Epithelial cell of esophagus (primary cell): Measurements from ENCODE around the gene ZBTB37.
A peak's percentile ranks its signal among the peaks of the same experiment; 100 is the strongest.

Experiments used
- DNase-seq: peaks from one replicate; pipeline ENCODE4 v3.0.0; 2010; ENCODE audit warnings: low read depth
- H3K4me3 ChIP-seq: 2 replicates; pipeline ENCODE4 v1.5.1; 2011; ENCODE audit warnings: mild to moderate bottlenecking, low read length, control low read depth
- TF ChIP-seq, protein P1 (sequence below): IDR thresholded peaks from 2 replicates; pipeline ENCODE4 v1.5.1; 2011; ENCODE audit warnings: low read depth, mild to moderate bottlenecking, low read length, control low read depth, inconsistent platforms; ENCODE audit not compliant: insufficient read depth; ENCODE audit errors: missing control alignments

Gene ZBTB37

DNA sequence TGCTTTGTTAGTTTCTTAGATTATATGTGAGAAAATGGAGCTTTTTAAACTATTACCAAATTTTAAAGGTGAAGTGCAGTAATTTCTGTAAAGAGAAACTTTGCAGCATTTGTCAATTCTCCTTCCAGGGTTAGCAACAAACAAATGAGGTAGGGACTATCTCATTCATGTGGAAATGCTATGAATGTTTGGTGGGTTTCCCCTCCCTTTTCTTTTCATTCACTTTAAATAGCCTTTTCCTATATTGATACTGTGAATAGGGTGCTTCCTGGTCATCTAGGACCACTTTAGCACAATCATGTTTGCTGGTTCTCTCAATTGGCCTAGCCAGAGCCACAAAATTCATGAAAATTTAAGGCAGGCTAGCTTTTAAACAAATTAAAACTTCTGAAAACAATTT is 20.6 kb downstream of the ZBTB37 start:
- TF ChIP-seq, protein P1, sequence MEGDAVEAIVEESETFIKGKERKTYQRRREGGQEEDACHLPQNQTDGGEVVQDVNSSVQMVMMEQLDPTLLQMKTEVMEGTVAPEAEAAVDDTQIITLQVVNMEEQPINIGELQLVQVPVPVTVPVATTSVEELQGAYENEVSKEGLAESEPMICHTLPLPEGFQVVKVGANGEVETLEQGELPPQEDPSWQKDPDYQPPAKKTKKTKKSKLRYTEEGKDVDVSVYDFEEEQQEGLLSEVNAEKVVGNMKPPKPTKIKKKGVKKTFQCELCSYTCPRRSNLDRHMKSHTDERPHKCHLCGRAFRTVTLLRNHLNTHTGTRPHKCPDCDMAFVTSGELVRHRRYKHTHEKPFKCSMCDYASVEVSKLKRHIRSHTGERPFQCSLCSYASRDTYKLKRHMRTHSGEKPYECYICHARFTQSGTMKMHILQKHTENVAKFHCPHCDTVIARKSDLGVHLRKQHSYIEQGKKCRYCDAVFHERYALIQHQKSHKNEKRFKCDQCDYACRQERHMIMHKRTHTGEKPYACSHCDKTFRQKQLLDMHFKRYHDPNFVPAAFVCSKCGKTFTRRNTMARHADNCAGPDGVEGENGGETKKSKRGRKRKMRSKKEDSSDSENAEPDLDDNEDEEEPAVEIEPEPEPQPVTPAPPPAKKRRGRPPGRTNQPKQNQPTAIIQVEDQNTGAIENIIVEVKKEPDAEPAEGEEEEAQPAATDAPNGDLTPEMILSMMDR, result no peak
- no peak overlapping the region for H3K4me3 ChIP-seq

GRCh38 chr1:173889885-173890284 is 21.7 kb downstream of the ZBTB37 start:
- TF ChIP-seq, protein P1, result no peak
- no peak for DNase-seq
- H3K4me3 ChIP-seq, result no peak overlapping the region

More for the DNA sequence above, 20.6 kb downstream of the ZBTB37 start:
- no peak for DNase-seq

DNA sequence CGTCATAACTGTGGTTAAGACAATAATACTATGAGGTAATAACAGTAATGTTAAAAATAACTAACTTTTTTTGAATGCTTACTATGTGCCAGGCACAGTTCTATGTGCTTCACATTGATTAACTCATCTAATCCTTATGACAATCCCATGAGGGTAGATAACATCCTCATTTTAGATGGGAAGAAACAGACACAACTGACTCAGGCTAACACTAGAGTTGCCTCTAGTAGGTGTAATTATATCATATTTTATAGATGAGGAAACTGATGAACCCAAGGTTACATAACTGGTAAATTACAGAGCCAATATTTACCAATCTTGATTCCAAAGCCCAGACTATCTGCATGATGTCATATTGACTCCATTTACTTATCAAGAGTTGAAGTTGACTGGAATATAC is 25.4 kb downstream of the ZBTB37 start:
- TF ChIP-seq, protein P1, result no peak
- no peak overlapping the region for H3K4me3 ChIP-seq
- DNase-seq, result peak; percentile 43

- peak; percentile 78 for DNase-seq
- H3K4me3 ChIP-seq, result no peak overlapping the region
- TF ChIP-seq, protein P1, result no peak
Observed at GRCh38 chr1:173894189-173894588, 26.0 kb downstream of the ZBTB37 start.

DNA sequence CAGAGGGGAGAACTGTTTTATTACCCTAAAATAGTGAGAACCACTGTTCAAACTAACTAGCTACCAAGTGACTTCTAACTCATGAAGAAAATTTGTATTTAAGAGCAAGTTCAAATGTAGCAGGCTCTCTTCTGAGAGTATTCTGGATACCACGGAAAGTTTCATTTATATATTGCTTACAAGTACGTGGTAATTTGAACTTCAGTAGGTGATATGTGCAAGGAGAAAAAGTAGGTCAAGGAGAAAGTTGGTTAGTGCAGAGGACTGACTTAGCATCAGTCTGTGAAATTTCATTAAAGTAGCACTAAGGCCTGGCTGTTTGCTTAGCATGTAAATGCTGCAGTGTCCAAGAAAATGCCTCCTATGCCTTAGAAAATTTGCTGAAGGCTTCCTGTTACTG is 32.2 kb downstream of the ZBTB37 start:
- no peak overlapping the region for H3K4me3 ChIP-seq
- no peak for DNase-seq
- TF ChIP-seq, protein P1, result no peak

- no peak overlapping the region for H3K4me3 ChIP-seq
- TF ChIP-seq, protein P1, result no peak
- DNase-seq, result no peak
Observed at GRCh38 chr1:173900992-173901391, 32.8 kb downstream of the ZBTB37 start.

- DNase-seq, result no peak
- TF ChIP-seq, protein P1, result no peak
- no peak overlapping the region for H3K4me3 ChIP-seq
Observed at GRCh38 chr1:173903827-173904531, 35.8 kb downstream of the ZBTB37 start.
